NOMO-1 (cell line): Measurements from ENCODE around the gene KMT5B.

Source experiments
- DNase-seq, 2 experiments: peaks; one replicate each; lab custom pipeline; 2025; ENCODE audit not compliant: unreplicated experiment in 2 of 2; lab: John Stamatoyannopoulos, UW

Gene KMT5B

GRCh38 chr11:68189082-68189481, 24.0 kb downstream of the KMT5B start:
- no peak for DNase-seq

GRCh38 chr11:68186061-68186460, 27.0 kb downstream of the KMT5B start:
- no peak for DNase-seq

- no peak for DNase-seq
Measured at GRCh38 chr11:68181719-68182451, 31.2 kb downstream of the KMT5B start.

- DNase-seq: no peak
Measured at GRCh38 chr11:68179847-68180246, 33.2 kb downstream of the KMT5B start.

GRCh38 chr11:68177877-68178276, 35.2 kb downstream of the KMT5B start:
- DNase-seq: no peak

GRCh38 chr11:68173926-68174325, 39.2 kb downstream of the KMT5B start:
- DNase-seq: no peak

- DNase-seq: no peak
Measured at GRCh38 chr11:68169442-68169841, 43.7 kb downstream of the KMT5B start.

- DNase-seq: no peak
Measured at GRCh38 chr11:68168694-68169093, 44.4 kb downstream of the KMT5B start.

GRCh38 chr11:68167474-68167873, 45.6 kb downstream of the KMT5B start:
- DNase-seq: no peak

- DNase-seq: no peak
Measured at GRCh38 chr11:68166969-68167368, 46.1 kb downstream of the KMT5B start.

- DNase-seq: no peak
Measured at GRCh38 chr11:68165601-68166000, 47.5 kb downstream of the KMT5B start.

- no peak for DNase-seq
Measured at GRCh38 chr11:68164437-68164836, 48.7 kb downstream of the KMT5B start.

- DNase-seq: no peak
Measured at GRCh38 chr11:68163691-68164090, 49.4 kb downstream of the KMT5B start.

GRCh38 chr11:68160100-68160695, 52.9 kb downstream of the KMT5B start:
- no peak for DNase-seq

GRCh38 chr11:68159665-68160064, 53.4 kb downstream of the KMT5B start:
- DNase-seq: no peak

- no peak for DNase-seq
Measured at GRCh38 chr11:68159161-68159560, 53.9 kb downstream of the KMT5B start.

- DNase-seq: no peak
Measured at GRCh38 chr11:68158580-68158979, 54.5 kb downstream of the KMT5B start.

- DNase-seq: no peak
Measured at GRCh38 chr11:68153742-68154141, 59.4 kb downstream of the KMT5B start.

GRCh38 chr11:68150037-68150436, 63.1 kb downstream of the KMT5B start:
- no peak for DNase-seq

- no peak for DNase-seq
Measured at GRCh38 chr11:68149417-68149816, 63.7 kb downstream of the KMT5B start.

- DNase-seq: no peak
Measured at GRCh38 chr11:68148879-68149278, 64.2 kb downstream of the KMT5B start.

- DNase-seq: no peak
Measured at GRCh38 chr11:68148071-68148805, 64.9 kb downstream of the KMT5B start.
